KMS-11 (cell line): ENCODE measurements around the gene ACTL10.

ENCODE experiments used
- H2AFZ ChIP-seq: fragments of 200-600 bp; sonication (generic); 2 replicates; pipeline ENCODE4 v1.6.1; 2016; ENCODE audit warnings: antibody characterized with exemption, mixed run types, low read depth
- H3K27ac ChIP-seq: fragments of 200-600 bp; sonication (generic); 2 replicates; pipeline ENCODE4 v1.6.1; 2016; ENCODE audit warnings: mild to moderate bottlenecking, mixed run types
- H3K27me3 ChIP-seq: fragments of 200-600 bp; sonication (generic); 2 replicates; pipeline ENCODE4 v1.6.1; 2017; ENCODE audit warnings: mild to moderate bottlenecking, low read depth, mixed run types, moderate library complexity; ENCODE audit not compliant: insufficient read depth
- H3K36me3 ChIP-seq: fragments of 200-600 bp; sonication (generic); 2 replicates; pipeline ENCODE4 v1.6.1; 2017; ENCODE audit warnings: mild to moderate bottlenecking, mixed run types; ENCODE audit not compliant: insufficient read depth
- H3K4me1 ChIP-seq: fragments of 200-600 bp; sonication (generic); 2 replicates; pipeline ENCODE4 v1.6.1; 2016; ENCODE audit warnings: mild to moderate bottlenecking, low read depth, mixed run types; ENCODE audit not compliant: poor library complexity, severe bottlenecking
- H3K4me2 ChIP-seq: fragments of 200-600 bp; sonication (generic); 2 replicates; pipeline ENCODE4 v1.7.0; 2016; ENCODE audit warnings: mild to moderate bottlenecking, mixed run types
- H3K4me3 ChIP-seq: fragments of 200-600 bp; sonication (generic); IDR thresholded peaks from 2 replicates; pipeline ENCODE4 v1.6.1; 2017; ENCODE audit warnings: low read depth, low read length, mixed read lengths; ENCODE audit not compliant: insufficient read depth
- H3K79me2 ChIP-seq: fragments of 200-600 bp; sonication (generic); 2 replicates; pipeline ENCODE4 v1.6.1; 2016; ENCODE audit warnings: low read depth, mixed run types; ENCODE audit not compliant: insufficient read depth
- H3K9ac ChIP-seq: fragments of 200-600 bp; sonication (generic); 2 replicates; pipeline ENCODE4 v1.6.1; 2016; ENCODE audit warnings: mild to moderate bottlenecking, mixed run types
- H4K20me1 ChIP-seq: fragments of 200-600 bp; sonication (generic); 2 replicates; pipeline ENCODE4 v1.6.1; 2016; ENCODE audit warnings: mild to moderate bottlenecking, mixed run types; ENCODE audit not compliant: insufficient read depth
- TF ChIP-seq, protein P1 (sequence below): fragments of 200-600 bp; sonication (generic); conservative IDR thresholded peaks from 2 replicates; pipeline ENCODE4 v1.6.1; 2017; ENCODE audit warnings: low read depth, mild to moderate bottlenecking, antibody characterized with exemption, low read length, moderate library complexity, mixed read lengths

The ACTL10 gene

DNA sequence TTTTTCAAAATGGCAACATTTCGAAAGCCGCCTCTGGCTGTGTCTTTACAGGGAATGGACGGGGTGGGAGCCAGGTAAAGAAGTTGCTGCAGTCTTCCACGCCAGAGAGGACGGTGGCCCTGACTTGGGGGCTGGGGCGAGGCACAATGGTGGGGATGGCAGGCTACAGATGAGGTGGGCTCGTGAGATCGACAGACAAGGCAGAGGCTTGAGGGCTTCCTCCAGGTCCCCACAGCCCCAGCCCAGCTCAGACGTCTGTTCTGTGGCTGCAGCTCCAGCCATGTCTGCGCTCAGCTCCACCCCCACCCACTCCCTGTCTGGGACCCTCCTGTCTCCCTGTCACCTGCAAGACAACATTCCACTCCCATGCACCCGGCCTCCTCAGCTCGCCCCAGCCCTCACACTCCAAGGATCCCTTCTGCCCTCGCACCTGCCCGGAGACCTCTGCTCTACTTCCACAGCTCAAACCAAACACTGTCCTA is 12.0 kb upstream of the ACTL10 start:
- no peaks in the 10 kb centered on the region for H4K20me1 ChIP-seq
- no peak overlapping the region for H3K4me3 ChIP-seq
- H3K27me3 ChIP-seq = no peaks in the 10 kb centered on the region
- H3K79me2 ChIP-seq = no peaks in the 10 kb centered on the region
- no peak overlapping the region for H2AFZ ChIP-seq
- peaks cover 46% of the 10 kb centered on the region for H3K4me1 ChIP-seq
- H3K4me2 ChIP-seq = no peak overlapping the region
- H3K9ac ChIP-seq = no peak overlapping the region
- TF ChIP-seq, protein P1, sequence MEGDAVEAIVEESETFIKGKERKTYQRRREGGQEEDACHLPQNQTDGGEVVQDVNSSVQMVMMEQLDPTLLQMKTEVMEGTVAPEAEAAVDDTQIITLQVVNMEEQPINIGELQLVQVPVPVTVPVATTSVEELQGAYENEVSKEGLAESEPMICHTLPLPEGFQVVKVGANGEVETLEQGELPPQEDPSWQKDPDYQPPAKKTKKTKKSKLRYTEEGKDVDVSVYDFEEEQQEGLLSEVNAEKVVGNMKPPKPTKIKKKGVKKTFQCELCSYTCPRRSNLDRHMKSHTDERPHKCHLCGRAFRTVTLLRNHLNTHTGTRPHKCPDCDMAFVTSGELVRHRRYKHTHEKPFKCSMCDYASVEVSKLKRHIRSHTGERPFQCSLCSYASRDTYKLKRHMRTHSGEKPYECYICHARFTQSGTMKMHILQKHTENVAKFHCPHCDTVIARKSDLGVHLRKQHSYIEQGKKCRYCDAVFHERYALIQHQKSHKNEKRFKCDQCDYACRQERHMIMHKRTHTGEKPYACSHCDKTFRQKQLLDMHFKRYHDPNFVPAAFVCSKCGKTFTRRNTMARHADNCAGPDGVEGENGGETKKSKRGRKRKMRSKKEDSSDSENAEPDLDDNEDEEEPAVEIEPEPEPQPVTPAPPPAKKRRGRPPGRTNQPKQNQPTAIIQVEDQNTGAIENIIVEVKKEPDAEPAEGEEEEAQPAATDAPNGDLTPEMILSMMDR = no peak
- H3K36me3 ChIP-seq = no peaks in the 10 kb centered on the region
- no peak overlapping the region for H3K27ac ChIP-seq

DNA sequence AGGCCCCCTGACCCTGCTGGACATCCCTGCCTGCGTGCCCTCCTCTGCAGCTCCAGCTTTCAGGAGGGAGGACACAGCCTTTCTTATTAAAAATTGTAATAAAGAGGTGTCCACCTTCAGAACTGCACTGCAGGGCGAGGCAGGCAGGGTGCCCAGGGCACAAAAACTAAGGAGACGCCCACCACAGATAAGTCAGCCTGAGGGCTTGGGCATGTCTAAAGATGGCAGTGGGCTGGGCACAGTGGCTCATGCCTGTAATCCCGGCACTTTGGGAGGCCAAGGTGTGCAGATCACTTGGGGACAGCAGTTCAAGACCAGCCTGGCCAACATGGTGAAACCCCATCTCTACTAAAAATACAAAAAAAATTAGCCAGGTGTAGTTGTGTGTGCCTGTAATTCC is 11.6 kb upstream of the ACTL10 start:
- Histone ChIP-seq H3K4me2 (no peak overlapping the region), H3K79me2 (no peaks in the 10 kb centered on the region), H3K27ac (no peak overlapping the region), H3K9ac (no peak overlapping the region), H3K36me3 (no peaks in the 10 kb centered on the region), H3K4me3 (no peak overlapping the region), H2AFZ (no peak overlapping the region), H3K27me3 (no peaks in the 10 kb centered on the region), H3K4me1 (peaks cover 41% of the 10 kb centered on the region), H4K20me1 (no peaks in the 10 kb centered on the region)
- TF ChIP-seq, protein P1 = no peak

DNA sequence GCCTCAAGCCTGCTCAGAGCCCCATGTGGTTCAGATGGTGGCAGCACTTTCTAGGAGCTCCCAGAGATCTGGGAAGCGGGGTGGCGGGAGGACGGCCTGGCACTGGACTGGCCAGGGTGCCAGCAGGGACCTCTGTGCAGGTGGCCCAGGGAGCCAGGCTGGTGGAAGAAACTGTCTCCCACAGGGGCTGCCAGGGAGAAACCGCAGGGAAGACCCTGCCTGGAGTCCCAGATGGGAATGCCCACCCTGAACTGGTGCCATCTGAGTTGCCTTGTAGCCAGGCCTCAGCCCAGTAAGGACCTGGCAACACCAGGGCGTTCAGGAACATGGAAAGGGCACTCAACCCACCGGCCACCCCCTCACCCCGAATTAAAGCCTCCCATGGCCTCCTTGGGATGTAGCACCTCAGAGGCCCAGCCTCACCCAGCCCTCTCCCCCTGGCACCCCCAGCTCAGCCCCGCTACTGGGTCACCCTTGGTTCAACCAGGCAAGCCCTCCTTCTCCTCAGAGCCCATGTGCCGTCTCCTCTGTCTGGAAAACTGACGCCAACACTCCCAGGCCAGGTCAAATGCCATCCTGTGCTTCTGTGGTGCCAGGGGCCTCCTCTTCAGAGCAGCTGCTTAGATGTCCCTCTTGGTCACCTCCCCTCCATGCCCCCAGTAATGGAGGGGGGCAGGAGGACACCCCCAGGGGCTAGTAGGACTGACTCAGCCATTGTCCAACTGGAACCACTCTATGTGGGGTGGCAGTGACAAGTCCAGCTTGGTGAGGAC is 10.5 kb upstream of the ACTL10 start:
- Histone ChIP-seq H4K20me1 (no peaks in the 10 kb centered on the region), H3K27me3 (no peaks in the 10 kb centered on the region)
- TF ChIP-seq, protein P1 = no peak

DNA sequence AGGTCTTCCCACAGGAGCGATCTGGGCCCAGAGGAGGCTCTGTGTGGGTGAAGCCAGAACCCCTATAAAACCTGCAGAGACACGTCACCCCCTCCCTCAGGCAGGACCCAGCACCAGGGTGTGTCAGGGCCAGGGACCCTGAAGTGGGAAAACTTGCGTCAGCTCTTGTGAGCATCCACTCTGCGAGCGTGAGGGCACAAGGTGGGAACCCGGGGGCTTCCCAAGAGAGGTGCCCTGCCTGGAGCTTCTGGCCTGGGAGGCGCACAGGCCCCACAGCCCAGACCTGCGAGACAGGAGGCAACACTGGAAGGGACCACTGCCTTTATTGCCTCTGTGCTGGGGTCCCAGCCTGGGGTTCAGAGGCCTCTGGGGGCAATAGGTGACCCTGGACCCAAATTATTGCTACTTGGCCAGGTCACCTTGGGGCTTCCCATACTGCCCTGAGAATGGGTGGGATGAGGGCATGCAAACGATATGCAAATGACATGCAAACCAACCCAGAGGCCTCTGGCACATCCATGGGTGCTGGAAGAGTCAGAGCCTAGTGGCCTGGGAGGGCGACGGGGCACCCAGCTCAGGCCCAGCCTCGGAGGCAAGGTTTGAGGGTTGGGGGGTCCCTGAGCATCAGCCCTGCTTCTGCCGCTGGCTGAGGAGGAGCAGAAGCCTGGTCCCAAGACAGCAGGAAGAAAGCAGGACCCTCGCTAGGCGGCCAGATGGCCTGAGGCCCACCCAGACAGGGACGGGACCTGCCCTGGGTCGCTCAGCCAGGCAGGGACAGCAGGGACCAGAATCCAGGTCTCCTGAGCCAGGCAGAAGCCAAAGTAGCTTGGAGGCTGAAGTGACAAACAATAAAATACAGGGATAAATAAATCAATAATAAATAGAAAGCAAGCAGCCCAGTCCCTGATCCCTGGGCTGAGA is 9.7 kb upstream of the ACTL10 start:
- Histone ChIP-seq H3K27ac (no peak overlapping the region), H3K4me3 (no peak overlapping the region), H3K4me2 (no peak overlapping the region), H3K9ac (no peak overlapping the region), H3K27me3 (no peaks in the 10 kb centered on the region), H2AFZ (no peak overlapping the region), H3K79me2 (no peaks in the 10 kb centered on the region), H4K20me1 (no peaks in the 10 kb centered on the region), H3K36me3 (no peaks in the 10 kb centered on the region), H3K4me1 (peaks cover 27% of the 10 kb centered on the region)
- TF ChIP-seq, protein P1 = no peak

More for the DNA sequence above, 10.5 kb upstream of the ACTL10 start:
- Histone ChIP-seq H3K36me3 (no peaks in the 10 kb centered on the region), H3K27ac (no peak overlapping the region), H3K4me2 (no peak overlapping the region), H3K79me2 (no peaks in the 10 kb centered on the region), H3K4me3 (no peak overlapping the region), H3K9ac (no peak overlapping the region), H3K4me1 (peaks cover 31% of the 10 kb centered on the region), H2AFZ (no peak overlapping the region)
